ENCODE data around the gene IPMK.

- TF ChIP-seq TAF1 (IDR thresholded peaks at IDR 0.05; ENCODE audit: borderline replicate concordance, insufficient read depth, low read length) (no peak), SIN3A (IDR thresholded peaks at IDR 0.05; ENCODE audit: borderline replicate concordance, insufficient read depth, low read length) (no peak), POLR2AphosphoS5 (IDR thresholded peaks at IDR 0.05; ENCODE audit: low read depth, low read length) (no peak), REST (IDR thresholded peaks at IDR 0.05; ENCODE audit: insufficient read depth in 1 of 2, low read depth in 2 of 2, low read length in 2 of 2) (no peak)
Measured at GRCh38 chr10:58258977-58259692, 8.6 kb downstream of the IPMK start.
